K562 (cell line): ENCODE data around the gene PDLIM7. TPM values are rescaled to one million over a fixed set of nuclear protein-coding genes. Genes with fewer than 3 reads are reported as not detected.

Source experiments
- ATF7 ChIP-seq: fragments of 450-650 bp; IDR thresholded peaks from 2 replicates; pipeline ENCODE4 v1.7.1; 2014; ENCODE audit warnings: mild to moderate bottlenecking, moderate library complexity
- CBX3 ChIP-seq, 2 experiments: IDR thresholded peaks; 1 replicate in 1 of 2; 2 replicates in 1 of 2; pipeline ENCODE4 v1.6.1; 2012; ENCODE audit warnings: inconsistent platforms in 2 of 2, low read length in 2 of 2, borderline replicate concordance in 1 of 2, control low read depth in 1 of 2
- ELK1 ChIP-seq: sonication (generic); formaldehyde crosslinking; IDR thresholded peaks from 2 replicates; pipeline ENCODE4 v1.8.1; 2022; ENCODE audit warnings: missing genetic modification reagents
- GTF2E2 ChIP-seq: fragments of 200-800 bp; sonication (Bioruptor generic); IDR thresholded peaks from 2 replicates; pipeline ENCODE4 v1.6.1; 2016; ENCODE audit warnings: missing genetic modification characterization, missing compliant biosample characterization
- NCOR1 ChIP-seq: fragments of 450-650 bp; IDR thresholded peaks from 2 replicates; pipeline ENCODE4 v1.6.1; 2016; ENCODE audit warnings: mild to moderate bottlenecking, moderate library complexity
- NFE2 ChIP-seq: IDR thresholded peaks from 2 replicates; pipeline ENCODE4 v1.6.1; 2014; ENCODE audit warnings: antibody characterized with exemption, low read depth
- NFIC ChIP-seq: fragments of 450-650 bp; IDR thresholded peaks from 2 replicates; pipeline ENCODE4 v1.6.1; 2017; ENCODE audit warnings: mild to moderate bottlenecking, inconsistent platforms
- PHF20 ChIP-seq: fragments of 450-650 bp; IDR thresholded peaks from 2 replicates; pipeline ENCODE4 v1.6.1; 2018; ENCODE audit not compliant: partially characterized antibody
- POLR2G ChIP-seq: fragments of 200-400 bp; formaldehyde crosslinking; IDR thresholded peaks from 2 replicates; pipeline ENCODE4 v1.6.1; 2017; ENCODE audit warnings: low read depth, mild to moderate bottlenecking, antibody characterized with exemption, low read length, moderate library complexity
- PRDM10 ChIP-seq: fragments of 450-650 bp; IDR thresholded peaks from 2 replicates; pipeline ENCODE4 v1.6.1; 2018; ENCODE audit not compliant: partially characterized antibody
- RAD21 ChIP-seq, 2 experiments: fragments of 250-450 bp in 1 of 2; fragments of 450-650 bp in 1 of 2; sonication (Bioruptor Pico) in 1 of 2; formaldehyde crosslinking in 1 of 2; IDR thresholded peaks in 1 of 2; conservative IDR thresholded peaks in 1 of 2; 2 replicates each; pipeline versions ENCODE4 v1.4.0 to v1.8.0; 2020 to 2022; ENCODE audit warnings: mild to moderate bottlenecking in 2 of 2, moderate library complexity in 1 of 2
- RBM25 ChIP-seq: fragments of 200-400 bp; formaldehyde crosslinking; IDR thresholded peaks from 2 replicates; pipeline ENCODE4 v1.6.1; 2018; ENCODE audit warnings: low read length, low read depth, moderate library complexity; ENCODE audit not compliant: severe bottlenecking
- SMARCA5 ChIP-seq: fragments of 450-650 bp; IDR thresholded peaks from 2 replicates; pipeline ENCODE4 v1.6.1; 2016
- SRSF3 ChIP-seq: fragments of 200-400 bp; formaldehyde crosslinking; IDR thresholded peaks from 2 replicates; pipeline ENCODE4 v1.6.1; 2016; ENCODE audit warnings: mild to moderate bottlenecking, low read length, moderate library complexity; ENCODE audit not compliant: insufficient read depth
- STAT5B ChIP-seq: fragments of 250-450 bp; sonication (Bioruptor Pico); IDR thresholded peaks from 2 replicates; pipeline ENCODE4 v1.8.0; 2021; ENCODE audit warnings: mild to moderate bottlenecking, inconsistent platforms
- ZNF3 ChIP-seq: fragments of 250-450 bp; sonication (Bioruptor Pico); IDR thresholded peaks from 2 replicates; pipeline ENCODE4 v1.5.0; 2021; ENCODE audit warnings: mild to moderate bottlenecking, moderate library complexity
- ZNF347 ChIP-seq: fragments of 450-650 bp; formaldehyde crosslinking; IDR thresholded peaks from 2 replicates; pipeline ENCODE4 v1.4.0; 2020; ENCODE audit warnings: low read depth, mild to moderate bottlenecking, moderate library complexity
- ZNF583 ChIP-seq: fragments of 250-450 bp; sonication (Bioruptor Pico); IDR thresholded peaks from 2 replicates; pipeline ENCODE4 v1.4.0; 2020
- ZNF766 ChIP-seq: fragments of 200-800 bp; sonication (Bioruptor generic); conservative IDR thresholded peaks from 2 replicates; pipeline ENCODE4 v1.6.1; 2016; ENCODE audit warnings: missing genetic modification characterization, missing compliant biosample characterization
- polyA plus RNA-seq, 8 experiments: library from polyadenylated mRNA; depleted of rRNA in 4 of 8; stranded (reverse) in 5 of 8; unstranded in 3 of 8; fragments of >200 nt; fragmentation: Nextera tagmentation in 2 of 8; fragmentation: Illumina TruSeq in 1 of 8; extraction: Ambion mirVana in 2 of 8; extraction: Trizol in 1 of 8; gene quantifications; 2 replicates each; pipeline versions ENCODE4 v1.2.1 to v1.2.3, GENCODE V29; 2011 to 2014; ENCODE audit warnings: inconsistent platforms in 1 of 8, missing spikeins in 1 of 8
- total RNA-seq, 7 experiments: library from RNA; depleted of rRNA in 6 of 7; stranded (reverse); fragments of >200 nt in 6 of 7; fragmentation: Illumina TruSeq in 2 of 7; extraction: Trizol in 2 of 7; gene quantifications; 2 replicates each; pipeline versions ENCODE4 v1.2.1 to v1.2.3, GENCODE V29; 2011 to 2021; ENCODE audit warnings: low replicate concordance in 1 of 7
- TF ChIP-seq, protein P1 (sequence below), 3 experiments: fragments of 200-800 bp in 1 of 3; fragments of 250-450 bp in 1 of 3; fragments of 450-650 bp in 1 of 3; sonication (Bioruptor Pico) in 1 of 3; sonication (Bioruptor generic) in 1 of 3; formaldehyde crosslinking in 1 of 3; IDR thresholded peaks; 2 replicates each; pipeline versions ENCODE4 v1.6.1 to v1.8.0; 2016 to 2022; ENCODE audit warnings: mild to moderate bottlenecking in 2 of 3, missing genetic modification characterization in 2 of 3, missing compliant biosample characterization in 1 of 3, moderate library complexity in 1 of 3

PDLIM7 gene
- total and polyA plus RNA-seq, 9 of the 15 experiments (the other 6 are each of a cell fraction or from before 2014, with no cell fraction given) = 2.1 to 124 (median 32.6) TPM

DNA sequence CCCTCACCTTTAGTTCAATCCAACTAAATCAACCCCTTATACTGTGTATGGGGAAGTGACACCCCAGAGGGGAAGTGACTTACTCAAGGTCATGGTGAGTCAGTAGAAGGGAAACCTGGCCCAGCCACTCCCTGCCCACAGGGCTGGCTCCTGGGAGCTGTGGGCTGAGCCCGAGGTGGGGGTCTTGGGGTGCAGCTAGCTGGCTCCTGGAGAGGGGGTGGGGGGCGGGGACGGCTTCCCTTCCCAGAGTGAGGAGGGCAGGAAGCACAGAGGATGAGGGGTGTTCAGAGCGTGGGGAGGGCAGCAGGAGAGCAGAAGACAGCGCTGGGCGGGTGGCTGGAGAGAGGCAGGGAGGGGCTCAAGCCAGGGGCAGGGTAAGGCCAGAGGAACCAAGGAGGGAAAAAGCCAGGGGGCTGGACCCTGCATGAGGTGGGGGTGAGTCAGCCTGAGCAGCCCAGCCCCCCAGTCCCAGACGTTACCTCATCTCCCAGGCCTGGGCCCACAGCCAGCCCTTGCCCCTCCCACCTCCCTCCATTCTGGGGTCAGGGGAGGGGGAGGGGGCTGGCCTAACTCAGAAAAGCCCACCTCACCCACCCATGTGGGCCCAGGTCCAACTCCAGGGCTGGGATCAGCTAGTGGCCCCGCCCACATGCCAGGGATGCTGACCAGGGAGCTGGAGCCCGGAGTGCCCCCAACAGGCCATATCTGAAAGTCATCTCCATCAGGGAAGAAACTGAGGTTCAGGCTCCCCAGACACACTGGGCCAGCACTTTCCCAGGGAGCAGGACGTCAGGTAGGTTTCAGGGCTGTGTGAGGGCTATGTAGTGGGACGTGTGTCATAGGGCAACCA lies 2.8 kb downstream of the PDLIM7 start (continued):
- TF ChIP-seq CBX3 (IDR thresholded peaks at IDR 0.05; ENCODE audit: borderline replicate concordance in 1 of 2, low read length in 2 of 2) (no peak; a peak in 1 of 3 replicates), SMARCA5 (no peak; the same call in 1 of the 2 replicates), POLR2G (no peak), PRDM10 (no peak), RBM25 (no peak), NCOR1 (peak; percentile 68), ZNF347 (CRISPR knock-in tag) (no peak), ELK1 (no peak), ATF7 (peak; percentile 72; the same call in 1 of the 2 replicates), GTF2E2 (tag) (no peak), STAT5B (no peak), SRSF3 (no peak), NFE2 (peak; percentile 57), NFIC (peak; percentile 86), ZNF583 (CRISPR knock-in tag) (no peak), PHF20 (no peak), ZNF3 (CRISPR knock-in tag) (no peak), ZNF766 (CRISPR knock-in tag) (no peak), RAD21 (CRISPR knock-in tag; conservative IDR thresholded peaks at IDR 0.05 in 1 of 2, IDR thresholded peaks at IDR 0.05 in 1 of 2) (no peak)
- TF ChIP-seq, protein P1, sequence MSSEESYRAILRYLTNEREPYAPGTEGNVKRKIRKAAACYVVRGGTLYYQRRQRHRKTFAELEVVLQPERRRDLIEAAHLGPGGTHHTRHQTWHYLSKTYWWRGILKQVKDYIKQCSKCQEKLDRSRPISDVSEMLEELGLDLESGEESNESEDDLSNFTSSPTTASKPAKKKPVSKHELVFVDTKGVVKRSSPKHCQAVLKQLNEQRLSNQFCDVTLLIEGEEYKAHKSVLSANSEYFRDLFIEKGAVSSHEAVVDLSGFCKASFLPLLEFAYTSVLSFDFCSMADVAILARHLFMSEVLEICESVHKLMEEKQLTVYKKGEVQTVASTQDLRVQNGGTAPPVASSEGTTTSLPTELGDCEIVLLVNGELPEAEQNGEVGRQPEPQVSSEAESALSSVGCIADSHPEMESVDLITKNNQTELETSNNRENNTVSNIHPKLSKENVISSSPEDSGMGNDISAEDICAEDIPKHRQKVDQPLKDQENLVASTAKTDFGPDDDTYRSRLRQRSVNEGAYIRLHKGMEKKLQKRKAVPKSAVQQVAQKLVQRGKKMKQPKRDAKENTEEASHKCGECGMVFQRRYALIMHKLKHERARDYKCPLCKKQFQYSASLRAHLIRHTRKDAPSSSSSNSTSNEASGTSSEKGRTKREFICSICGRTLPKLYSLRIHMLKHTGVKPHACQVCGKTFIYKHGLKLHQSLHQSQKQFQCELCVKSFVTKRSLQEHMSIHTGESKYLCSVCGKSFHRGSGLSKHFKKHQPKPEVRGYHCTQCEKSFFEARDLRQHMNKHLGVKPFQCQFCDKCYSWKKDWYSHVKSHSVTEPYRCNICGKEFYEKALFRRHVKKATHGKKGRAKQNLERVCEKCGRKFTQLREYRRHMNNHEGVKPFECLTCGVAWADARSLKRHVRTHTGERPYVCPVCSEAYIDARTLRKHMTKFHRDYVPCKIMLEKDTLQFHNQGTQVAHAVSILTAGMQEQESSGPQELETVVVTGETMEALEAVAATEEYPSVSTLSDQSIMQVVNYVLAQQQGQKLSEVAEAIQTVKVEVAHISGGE (CRISPR knock-in tag; IDR thresholded peaks at IDR 0.05) = no peak
